ENCODE data around the gene ST3GAL6.
"Not testable (repeated sequence)": the region's sequence is repeated elsewhere in the genome, so short reads cannot be mapped to it uniquely, and the experiment has no call there.

Gene ST3GAL6

DNA sequence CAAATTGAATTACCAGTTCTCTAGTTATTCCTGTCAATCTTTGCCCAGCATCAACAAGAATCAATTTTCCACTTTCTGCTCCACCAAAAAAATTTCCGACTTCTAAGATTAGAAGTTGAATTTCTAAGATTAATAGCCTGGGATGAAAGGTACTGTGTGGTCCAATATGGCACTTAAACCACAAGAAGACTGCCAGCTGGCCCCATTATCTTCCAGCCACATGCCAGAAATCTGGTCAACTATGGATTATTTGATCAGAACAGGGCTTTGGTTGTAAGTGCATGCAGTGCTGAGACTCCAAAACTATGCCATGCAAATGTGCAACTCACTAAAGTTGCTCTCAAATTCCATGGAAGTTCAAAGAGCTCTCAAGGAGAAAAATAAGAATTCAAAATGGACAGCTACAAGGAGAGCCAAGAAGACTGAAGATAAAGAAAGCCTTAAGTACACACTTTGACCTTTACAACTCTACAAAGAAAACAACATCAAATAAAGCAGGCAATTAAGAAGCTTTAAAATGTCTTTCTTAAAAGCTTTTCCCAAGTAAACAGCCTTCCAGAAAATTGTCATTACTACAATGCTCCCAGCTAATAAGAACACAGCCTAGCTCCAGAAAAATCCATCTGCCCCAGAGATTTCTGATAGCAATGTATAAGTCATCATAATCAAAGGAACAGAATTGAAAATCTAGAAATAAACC lies 64.2 kb downstream of the ST3GAL6 start:
- Histone ChIP-seq H3K9me2 (replicated peaks; ENCODE audit: control insufficient read depth, low read length) (no peaks in the 10 kb centered on the region), H4K20me1 (ENCODE audit: control insufficient read depth, insufficient read depth, low read depth, low read length) (no peaks in the 10 kb centered on the region), H3K79me2 (ENCODE audit: control insufficient read depth, low read length) (no peaks in the 10 kb centered on the region), H3K27me3 (ENCODE audit: control insufficient read depth, low read length) (no peaks in the 10 kb centered on the region), H3K9me3 (ENCODE audit: control insufficient read depth, insufficient read depth, low read length) (no peaks in the 10 kb centered on the region; the same call in 1 of the 2 replicates), H3K4me1 (ENCODE audit: control insufficient read depth, low read length) (no peaks in the 10 kb centered on the region), H3K36me3 (ENCODE audit: control insufficient read depth, low read length) (no peaks in the 10 kb centered on the region), H3F3A (ENCODE audit: control insufficient read depth, insufficient read depth) (no peaks in the 10 kb centered on the region), H3K27ac (ENCODE audit: low read depth, low read length) (no peak overlapping the region), H3K4me3 (ENCODE audit: low read length) (no peak overlapping the region), H3K4me2 (ENCODE audit: low read length) (no peak overlapping the region)
- TF ChIP-seq EZH2phosphoT487 (IDR thresholded peaks at IDR 0.05; ENCODE audit: borderline replicate concordance, low read length): no peak
- TF ChIP-seq, protein P1, sequence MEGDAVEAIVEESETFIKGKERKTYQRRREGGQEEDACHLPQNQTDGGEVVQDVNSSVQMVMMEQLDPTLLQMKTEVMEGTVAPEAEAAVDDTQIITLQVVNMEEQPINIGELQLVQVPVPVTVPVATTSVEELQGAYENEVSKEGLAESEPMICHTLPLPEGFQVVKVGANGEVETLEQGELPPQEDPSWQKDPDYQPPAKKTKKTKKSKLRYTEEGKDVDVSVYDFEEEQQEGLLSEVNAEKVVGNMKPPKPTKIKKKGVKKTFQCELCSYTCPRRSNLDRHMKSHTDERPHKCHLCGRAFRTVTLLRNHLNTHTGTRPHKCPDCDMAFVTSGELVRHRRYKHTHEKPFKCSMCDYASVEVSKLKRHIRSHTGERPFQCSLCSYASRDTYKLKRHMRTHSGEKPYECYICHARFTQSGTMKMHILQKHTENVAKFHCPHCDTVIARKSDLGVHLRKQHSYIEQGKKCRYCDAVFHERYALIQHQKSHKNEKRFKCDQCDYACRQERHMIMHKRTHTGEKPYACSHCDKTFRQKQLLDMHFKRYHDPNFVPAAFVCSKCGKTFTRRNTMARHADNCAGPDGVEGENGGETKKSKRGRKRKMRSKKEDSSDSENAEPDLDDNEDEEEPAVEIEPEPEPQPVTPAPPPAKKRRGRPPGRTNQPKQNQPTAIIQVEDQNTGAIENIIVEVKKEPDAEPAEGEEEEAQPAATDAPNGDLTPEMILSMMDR (IDR thresholded peaks at IDR 0.05; ENCODE audit: low read depth, low read length, poor library complexity, severe bottlenecking): no peak

GRCh38 chr3:98829246-98829832 lies 66.2 kb downstream of the ST3GAL6 start:
- no peaks in the 10 kb centered on the region for H3K36me3 ChIP-seq (ENCODE audit: control insufficient read depth, low read length)
- no peak overlapping the region for H3K27ac ChIP-seq (ENCODE audit: low read depth, low read length)
- H3K79me2 ChIP-seq (ENCODE audit: control insufficient read depth, low read length): no peaks in the 10 kb centered on the region
- no peaks in the 10 kb centered on the region; the same call in 1 of the 2 replicates for H3K9me3 ChIP-seq (ENCODE audit: control insufficient read depth, insufficient read depth, low read length)
- no peaks in the 10 kb centered on the region for H3K27me3 ChIP-seq (ENCODE audit: control insufficient read depth, low read length)
- no peaks in the 10 kb centered on the region for H4K20me1 ChIP-seq (ENCODE audit: control insufficient read depth, insufficient read depth, low read depth, low read length)
- H3K4me1 ChIP-seq (ENCODE audit: control insufficient read depth, low read length): no peaks in the 10 kb centered on the region
- H3F3A ChIP-seq (ENCODE audit: control insufficient read depth, insufficient read depth): no peaks in the 10 kb centered on the region
- H3K4me3 ChIP-seq (ENCODE audit: low read length): no peak overlapping the region
- no peak overlapping the region for H3K4me2 ChIP-seq (ENCODE audit: low read length)
- no peaks in the 10 kb centered on the region for H3K9me2 ChIP-seq (replicated peaks; ENCODE audit: control insufficient read depth, low read length)
- TF ChIP-seq, protein P1 (IDR thresholded peaks at IDR 0.05; ENCODE audit: low read depth, low read length, poor library complexity, severe bottlenecking): no peak
- no peak for TF ChIP-seq EZH2phosphoT487 (IDR thresholded peaks at IDR 0.05; ENCODE audit: borderline replicate concordance, low read length)

GRCh38 chr3:98831060-98831459 lies 67.9 kb downstream of the ST3GAL6 start:
- H3K4me1 ChIP-seq (ENCODE audit: control insufficient read depth, low read length); H3F3A ChIP-seq (ENCODE audit: control insufficient read depth, insufficient read depth); H3K79me2 ChIP-seq (ENCODE audit: control insufficient read depth, low read length); H3K4me2 ChIP-seq (ENCODE audit: low read length); H3K27me3 ChIP-seq (ENCODE audit: control insufficient read depth, low read length); H3K9me3 ChIP-seq (ENCODE audit: control insufficient read depth, insufficient read depth, low read length); H3K9me2 ChIP-seq (replicated peaks; ENCODE audit: control insufficient read depth, low read length); H3K4me3 ChIP-seq (ENCODE audit: low read length); H3K36me3 ChIP-seq (ENCODE audit: control insufficient read depth, low read length); H3K27ac ChIP-seq (ENCODE audit: low read depth, low read length); H4K20me1 ChIP-seq (ENCODE audit: control insufficient read depth, insufficient read depth, low read depth, low read length): not testable (repeated sequence)

DNA sequence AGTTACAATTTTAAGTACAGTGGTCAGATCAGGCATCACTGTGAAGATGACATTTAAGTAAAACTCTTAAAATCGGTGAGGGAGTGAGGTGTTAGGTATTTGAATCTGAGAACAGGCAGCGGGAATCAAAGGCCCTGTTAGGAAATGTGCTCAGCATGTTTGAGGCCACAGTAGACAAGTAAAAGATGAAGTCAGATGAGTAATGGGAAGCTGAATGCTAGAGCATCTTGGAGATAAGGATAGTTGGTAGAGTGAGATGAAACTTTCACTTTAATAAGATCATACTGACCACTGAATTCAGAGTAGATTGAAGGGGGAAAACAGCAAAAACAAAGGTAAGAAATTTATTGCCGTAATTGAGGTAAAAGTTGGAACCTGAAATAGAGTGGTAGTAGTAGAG lies 76.7 kb downstream of the ST3GAL6 start:
- Histone ChIP-seq H3K27me3 (ENCODE audit: control insufficient read depth, low read length) (no peaks in the 10 kb centered on the region), H3K4me2 (ENCODE audit: low read length) (no peak overlapping the region), H3K27ac (ENCODE audit: low read depth, low read length) (no peak overlapping the region), H4K20me1 (ENCODE audit: control insufficient read depth, insufficient read depth, low read depth, low read length) (no peaks in the 10 kb centered on the region), H3K4me1 (ENCODE audit: control insufficient read depth, low read length) (no peaks in the 10 kb centered on the region), H3K9me3 (ENCODE audit: control insufficient read depth, insufficient read depth, low read length) (no peaks in the 10 kb centered on the region), H3K9me2 (replicated peaks; ENCODE audit: control insufficient read depth, low read length) (no peaks in the 10 kb centered on the region), H3K4me3 (ENCODE audit: low read length) (no peak overlapping the region), H3K36me3 (ENCODE audit: control insufficient read depth, low read length) (no peaks in the 10 kb centered on the region), H3F3A (ENCODE audit: control insufficient read depth, insufficient read depth) (no peaks in the 10 kb centered on the region), H3K79me2 (ENCODE audit: control insufficient read depth, low read length) (no peaks in the 10 kb centered on the region)
- TF ChIP-seq EZH2phosphoT487 (IDR thresholded peaks at IDR 0.05; ENCODE audit: borderline replicate concordance, low read length): no peak
- TF ChIP-seq, protein P1 (IDR thresholded peaks at IDR 0.05; ENCODE audit: low read depth, low read length, poor library complexity, severe bottlenecking): no peak

All from DOHH2 (cell line).